ENCODE data around the gene LIME1. TPM values are rescaled to one million over a fixed set of nuclear protein-coding genes. Genes with fewer than 3 reads are reported as not detected.

Gene LIME1
- total RNA-seq, 1 donor from 2014 or later, result 8.1 TPM

GRCh38 chr20:63748934-63749270 is 12.4 kb downstream of the LIME1 start:
- Mint-ChIP-seq H3K4me1 (ENCODE audit: unreplicated experiment) (no peaks in the 10 kb centered on the region), H3K27me3 (ENCODE audit: unreplicated experiment) (peaks cover 22% of the 10 kb centered on the region), H3K9me3 (ENCODE audit: unreplicated experiment) (no peaks in the 10 kb centered on the region), H3K4me3 (ENCODE audit: unreplicated experiment) (no peak overlapping the region), H3K36me3 (ENCODE audit: low read depth, unreplicated experiment) (peaks cover 15% of the 10 kb centered on the region), H3K27ac (ENCODE audit: unreplicated experiment) (no peak overlapping the region)
- TF ChIP-seq CTCF (IDR thresholded peaks at IDR 0.05; ENCODE audit: unreplicated experiment), result no peak
- no peak for DNase-seq (ENCODE audit: low spot score)

GRCh38 chr20:63749597-63750508 is 13.4 kb downstream of the LIME1 start:
- Mint-ChIP-seq H3K9me3 (ENCODE audit: unreplicated experiment) (no peaks in the 10 kb centered on the region), H3K4me1 (ENCODE audit: unreplicated experiment) (peaks cover 4% of the 10 kb centered on the region), H3K27me3 (ENCODE audit: unreplicated experiment) (peaks cover 22% of the 10 kb centered on the region), H3K36me3 (ENCODE audit: low read depth, unreplicated experiment) (peaks cover 15% of the 10 kb centered on the region), H3K4me3 (ENCODE audit: unreplicated experiment) (no peak overlapping the region), H3K27ac (ENCODE audit: unreplicated experiment) (no peak overlapping the region)
- no peak for DNase-seq (ENCODE audit: low spot score)
- TF ChIP-seq CTCF (IDR thresholded peaks at IDR 0.05; ENCODE audit: unreplicated experiment), result no peak

- Mint-ChIP-seq H3K4me1 (ENCODE audit: unreplicated experiment) (peaks cover 4% of the 10 kb centered on the region), H3K27ac (ENCODE audit: unreplicated experiment) (no peak overlapping the region), H3K27me3 (ENCODE audit: unreplicated experiment) (peaks cover 17% of the 10 kb centered on the region), H3K9me3 (ENCODE audit: unreplicated experiment) (no peaks in the 10 kb centered on the region), H3K36me3 (ENCODE audit: low read depth, unreplicated experiment) (peaks cover 9% of the 10 kb centered on the region), H3K4me3 (ENCODE audit: unreplicated experiment) (no peak overlapping the region)
- no peak for DNase-seq (ENCODE audit: low spot score)
- no peak for TF ChIP-seq CTCF (IDR thresholded peaks at IDR 0.05; ENCODE audit: unreplicated experiment)
Observed at GRCh38 chr20:63750807-63751470, 14.5 kb downstream of the LIME1 start.

GRCh38 chr20:63751471-63752271 is 15.2 kb downstream of the LIME1 start:
- no peak for DNase-seq (ENCODE audit: low spot score)
- peaks cover 12% of the 10 kb centered on the region for H3K36me3 Mint-ChIP-seq (ENCODE audit: low read depth, unreplicated experiment)
- H3K4me3 Mint-ChIP-seq (ENCODE audit: unreplicated experiment), result no peak overlapping the region
- H3K9me3 Mint-ChIP-seq (ENCODE audit: unreplicated experiment), result no peaks in the 10 kb centered on the region
- H3K4me1 Mint-ChIP-seq (ENCODE audit: unreplicated experiment), result peaks cover 4% of the 10 kb centered on the region
- H3K27me3 Mint-ChIP-seq (ENCODE audit: unreplicated experiment), result peaks cover 17% of the 10 kb centered on the region
- TF ChIP-seq CTCF (IDR thresholded peaks at IDR 0.05; ENCODE audit: unreplicated experiment), result no peak
- H3K27ac Mint-ChIP-seq (ENCODE audit: unreplicated experiment), result no peak overlapping the region

Measured in endothelial cell (in vitro differentiated cells).